Measurements from ENCODE around the gene ST6GAL1.
"Not testable (repeated sequence)": the region's sequence is repeated elsewhere in the genome, so short reads cannot be mapped to it uniquely, and the experiment has no call there.

The ST6GAL1 gene

DNA sequence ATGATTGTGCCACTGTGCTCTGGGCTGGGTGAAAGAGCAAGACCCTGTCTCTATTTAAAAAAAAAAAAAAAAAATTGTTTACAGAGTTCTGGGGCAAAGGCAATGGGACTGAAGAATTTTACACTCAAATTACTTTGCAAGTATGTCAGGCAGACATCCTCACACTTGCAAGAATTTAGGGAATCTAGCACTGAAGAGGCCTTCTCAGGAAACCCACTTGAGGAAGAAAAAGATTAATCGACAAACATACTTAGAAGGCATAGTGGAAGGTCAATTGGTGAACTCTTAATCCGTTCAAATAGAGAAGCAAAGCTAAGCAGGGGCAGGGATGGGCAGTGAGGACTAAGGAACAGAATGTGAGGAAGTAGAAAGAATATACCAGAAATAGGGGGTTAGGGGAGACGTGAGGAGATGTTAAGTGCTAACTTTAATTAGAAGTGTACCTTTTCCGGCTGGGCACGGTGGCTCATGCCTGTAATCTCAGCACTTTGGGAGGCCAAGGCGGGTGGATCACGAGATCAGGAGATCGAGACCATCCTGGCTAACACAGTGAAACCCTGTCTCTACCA, 15.0 kb downstream of the ST6GAL1 start:
- no peak for DNase-seq (ENCODE audit: low read depth)
- TF ChIP-seq, protein P1, sequence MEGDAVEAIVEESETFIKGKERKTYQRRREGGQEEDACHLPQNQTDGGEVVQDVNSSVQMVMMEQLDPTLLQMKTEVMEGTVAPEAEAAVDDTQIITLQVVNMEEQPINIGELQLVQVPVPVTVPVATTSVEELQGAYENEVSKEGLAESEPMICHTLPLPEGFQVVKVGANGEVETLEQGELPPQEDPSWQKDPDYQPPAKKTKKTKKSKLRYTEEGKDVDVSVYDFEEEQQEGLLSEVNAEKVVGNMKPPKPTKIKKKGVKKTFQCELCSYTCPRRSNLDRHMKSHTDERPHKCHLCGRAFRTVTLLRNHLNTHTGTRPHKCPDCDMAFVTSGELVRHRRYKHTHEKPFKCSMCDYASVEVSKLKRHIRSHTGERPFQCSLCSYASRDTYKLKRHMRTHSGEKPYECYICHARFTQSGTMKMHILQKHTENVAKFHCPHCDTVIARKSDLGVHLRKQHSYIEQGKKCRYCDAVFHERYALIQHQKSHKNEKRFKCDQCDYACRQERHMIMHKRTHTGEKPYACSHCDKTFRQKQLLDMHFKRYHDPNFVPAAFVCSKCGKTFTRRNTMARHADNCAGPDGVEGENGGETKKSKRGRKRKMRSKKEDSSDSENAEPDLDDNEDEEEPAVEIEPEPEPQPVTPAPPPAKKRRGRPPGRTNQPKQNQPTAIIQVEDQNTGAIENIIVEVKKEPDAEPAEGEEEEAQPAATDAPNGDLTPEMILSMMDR (IDR thresholded peaks at IDR 0.05; ENCODE audit: low read depth, low read length, missing control alignments): no peak
- H3K4me3 ChIP-seq (ENCODE audit: low read depth, low read length): no peak overlapping the region

DNA sequence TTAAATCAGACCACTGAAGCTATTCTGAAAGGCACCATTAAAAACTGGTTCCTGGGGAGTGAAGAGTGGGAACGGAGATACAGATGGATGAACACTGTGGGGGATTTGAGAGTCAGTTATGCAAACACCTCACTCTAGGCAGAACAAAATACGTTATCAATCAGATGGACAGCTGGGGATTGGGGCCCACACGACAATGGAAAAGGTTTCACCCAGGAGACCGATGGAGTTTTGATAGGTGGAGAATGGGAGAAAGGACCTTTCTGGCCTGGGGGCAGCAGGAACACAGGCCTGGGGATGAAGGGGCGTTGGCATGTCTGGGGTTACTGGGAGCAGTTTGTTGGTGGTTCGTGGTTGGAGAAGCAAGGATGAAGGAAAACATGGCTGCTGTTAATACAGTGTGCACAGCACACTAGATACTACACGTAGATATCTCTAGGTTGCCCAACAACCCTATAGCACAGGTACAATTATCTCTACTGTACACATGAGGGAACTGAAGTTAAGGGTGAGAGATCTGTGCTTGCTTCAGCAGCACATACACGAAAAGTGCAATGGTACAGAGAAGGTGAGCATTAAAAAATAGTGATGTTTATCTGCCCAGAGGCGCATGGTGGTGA, 16.5 kb downstream of the ST6GAL1 start:
- DNase-seq (ENCODE audit: low read depth): no peak
- H3K4me3 ChIP-seq (ENCODE audit: low read depth, low read length): no peak overlapping the region
- TF ChIP-seq, protein P1 (IDR thresholded peaks at IDR 0.05; ENCODE audit: low read depth, low read length, missing control alignments): no peak

DNA sequence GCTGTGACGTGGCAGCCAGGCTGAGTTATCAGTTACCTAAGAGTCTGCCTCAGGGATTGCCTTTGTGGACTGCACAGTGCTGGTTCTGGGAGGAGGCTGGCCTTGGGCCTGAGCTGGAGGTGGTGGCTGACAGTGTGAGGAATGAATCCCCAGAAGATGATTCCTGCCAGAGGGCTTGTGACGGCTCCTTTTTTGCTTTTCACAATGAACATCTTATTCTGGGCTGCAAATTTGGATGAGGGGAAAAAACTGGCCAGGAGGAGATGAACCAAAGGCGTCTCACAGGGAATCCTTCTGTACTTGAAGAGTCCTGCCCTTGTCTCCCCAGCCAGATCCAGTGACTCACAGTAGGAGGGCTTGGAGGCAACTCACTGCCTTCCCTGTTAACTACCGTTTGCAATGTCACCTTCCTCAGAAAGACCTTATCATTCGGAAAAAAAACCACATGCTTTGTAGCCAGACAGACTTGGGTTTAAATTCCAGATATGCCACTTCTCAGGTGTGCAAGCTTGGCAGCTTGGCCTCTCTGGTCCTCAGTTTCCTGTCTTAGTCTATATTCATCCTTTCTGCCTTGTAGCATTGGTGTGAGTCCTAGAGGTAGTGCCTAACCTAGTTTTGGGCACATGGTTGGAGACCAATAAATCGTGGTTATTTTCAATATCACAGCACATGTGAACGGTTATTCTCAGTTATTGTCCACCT, 19.1 kb downstream of the ST6GAL1 start:
- DNase-seq (ENCODE audit: low read depth): no peak
- no peak overlapping the region for H3K4me3 ChIP-seq (ENCODE audit: low read depth, low read length)
- TF ChIP-seq, protein P1 (IDR thresholded peaks at IDR 0.05; ENCODE audit: low read depth, low read length, missing control alignments): no peak

DNA sequence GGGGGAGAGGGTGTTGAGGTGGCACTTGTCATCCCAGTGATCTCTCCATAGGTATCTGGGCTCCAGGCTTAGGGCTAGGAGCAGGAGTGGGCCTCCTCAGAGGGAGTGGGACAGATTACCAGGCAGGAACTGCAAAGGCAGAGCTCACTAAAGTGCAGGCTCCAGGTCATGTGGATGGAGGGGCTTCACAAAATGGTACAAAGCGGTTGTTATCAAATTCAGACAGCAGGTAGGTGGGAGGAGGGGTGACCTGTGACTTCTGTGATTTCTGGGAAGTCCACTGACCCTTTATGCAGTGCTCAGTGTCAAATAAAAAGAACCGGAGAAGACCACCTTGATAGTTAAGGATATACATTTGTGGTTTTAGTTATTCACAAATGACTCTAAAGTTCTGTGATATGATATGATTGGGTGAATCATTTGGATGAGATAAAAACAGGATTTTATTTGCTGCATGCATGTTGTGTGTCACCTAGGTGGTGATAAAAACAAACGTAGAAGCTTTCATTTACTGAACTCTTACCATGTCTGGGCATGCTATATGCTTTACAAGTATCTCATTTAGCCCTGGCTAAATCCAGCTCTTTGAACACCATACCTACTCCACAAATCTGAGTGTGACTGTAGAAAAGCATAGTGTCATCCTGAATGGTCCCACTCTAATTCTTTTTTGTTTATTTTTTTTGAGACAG, 20.2 kb downstream of the ST6GAL1 start:
- TF ChIP-seq, protein P1 (IDR thresholded peaks at IDR 0.05; ENCODE audit: low read depth, low read length, missing control alignments): no peak
- H3K4me3 ChIP-seq (ENCODE audit: low read depth, low read length): no peak overlapping the region
- DNase-seq (ENCODE audit: low read depth): no peak

DNA sequence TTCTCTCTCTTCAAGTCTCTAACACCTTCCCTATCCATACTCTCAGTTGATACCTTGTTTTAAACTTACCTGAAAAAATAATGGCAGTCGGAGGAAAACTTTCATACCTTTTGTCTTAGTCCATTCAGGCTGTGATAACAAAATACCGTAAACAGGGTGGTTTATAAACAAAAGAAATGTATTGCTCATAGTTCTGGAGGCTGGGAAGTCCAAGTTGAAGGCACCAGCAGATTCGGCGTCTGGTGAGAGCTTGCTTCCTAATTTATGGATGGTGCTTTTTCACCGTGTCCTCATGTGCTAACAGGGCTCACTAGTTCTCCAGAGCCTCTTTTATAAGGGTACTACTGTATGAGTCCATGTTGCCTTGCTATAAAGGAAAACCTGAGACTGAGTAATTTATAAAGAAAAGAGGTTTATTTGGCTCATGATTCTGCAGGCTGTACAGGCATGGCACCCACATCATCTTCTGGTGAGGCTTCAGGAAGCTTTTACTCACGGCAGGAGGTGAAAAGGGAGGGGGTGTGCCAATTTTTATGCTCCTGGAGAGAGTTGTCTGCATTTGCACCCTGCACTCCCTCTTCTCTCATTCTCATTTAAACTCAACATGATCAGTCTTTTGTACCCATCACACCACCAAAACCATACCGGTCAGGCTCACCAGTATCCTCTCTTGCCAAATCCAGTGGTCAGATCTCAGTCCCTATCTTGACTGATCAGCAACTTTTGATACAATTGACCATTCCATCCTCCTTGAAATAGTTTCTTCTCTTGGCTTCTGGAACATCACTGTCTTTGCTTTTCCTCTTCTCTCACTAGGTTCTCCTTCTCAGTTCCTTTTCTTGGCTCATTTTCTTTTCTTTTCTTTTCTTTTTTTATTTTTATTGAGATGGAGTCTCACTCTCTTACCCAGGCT, 21.6 kb downstream of the ST6GAL1 start:
- TF ChIP-seq, protein P1 (IDR thresholded peaks at IDR 0.05; ENCODE audit: low read depth, low read length, missing control alignments): no peak
- H3K4me3 ChIP-seq (ENCODE audit: low read depth, low read length): no peak overlapping the region
- no peak for DNase-seq (ENCODE audit: low read depth)

DNA sequence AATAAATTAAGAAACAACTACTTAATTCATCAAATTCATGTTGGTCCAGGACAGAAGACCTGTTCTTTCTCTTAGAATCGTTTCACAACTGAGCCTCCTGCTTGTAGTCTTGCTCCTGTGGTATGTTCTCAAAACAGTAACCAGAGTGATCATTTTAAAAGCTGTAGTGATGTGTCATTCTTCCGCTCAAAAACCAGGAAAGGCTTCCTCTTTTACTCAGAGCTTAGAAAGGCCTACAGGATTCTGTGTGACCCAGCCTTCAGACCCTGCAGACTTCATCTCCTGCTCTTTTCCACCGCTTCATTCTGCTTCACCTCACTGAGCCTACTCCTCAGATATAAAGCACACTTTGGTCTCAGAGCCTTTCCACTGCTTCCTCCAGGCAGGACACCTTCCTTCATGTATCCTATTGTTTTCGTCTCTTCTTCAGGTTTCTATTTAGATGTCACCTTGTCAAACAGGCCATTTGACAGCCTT, 22.7 kb downstream of the ST6GAL1 start:
- DNase-seq (ENCODE audit: low read depth): no peak
- no peak overlapping the region for H3K4me3 ChIP-seq (ENCODE audit: low read depth, low read length)
- TF ChIP-seq, protein P1 (IDR thresholded peaks at IDR 0.05; ENCODE audit: low read depth, low read length, missing control alignments): no peak

DNA sequence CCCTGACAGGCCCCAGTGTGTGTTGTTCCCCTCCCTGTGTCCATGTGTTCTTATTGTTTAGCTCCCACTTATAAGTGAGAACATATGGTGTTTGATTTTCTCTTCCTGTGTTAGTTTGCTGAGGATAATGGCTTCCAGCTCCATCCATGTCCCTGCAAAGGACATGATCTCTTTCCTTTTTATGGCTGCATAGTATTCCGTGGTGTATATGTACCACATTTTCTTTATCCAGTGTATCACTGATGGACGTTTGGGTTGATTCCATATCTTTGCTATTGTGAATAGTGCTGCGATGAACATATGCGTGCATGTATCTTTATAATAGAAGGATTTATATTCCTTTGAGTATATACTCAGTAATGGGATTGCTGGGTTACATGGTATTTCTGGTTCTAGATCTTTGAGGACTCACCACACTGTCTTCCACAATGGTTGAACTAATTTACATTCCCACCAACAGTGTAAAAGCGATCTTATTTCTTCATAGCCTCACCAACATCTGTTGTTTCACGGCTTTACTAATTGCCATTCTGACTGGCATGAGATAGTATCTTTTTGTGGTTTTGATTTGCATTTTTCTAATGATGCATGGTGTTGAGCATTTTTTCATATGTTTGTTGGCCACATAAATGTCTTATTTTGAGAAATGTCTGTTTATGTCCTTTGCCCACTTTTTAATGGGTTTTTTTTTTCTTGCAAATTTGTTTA, 23.8 kb downstream of the ST6GAL1 start:
- H3K4me3 ChIP-seq (ENCODE audit: low read depth, low read length); DNase-seq (ENCODE audit: low read depth): not testable (repeated sequence)
